Measurements from ENCODE around the gene AHNAK. TPM values are rescaled to one million over a fixed set of nuclear protein-coding genes. Genes with fewer than 3 reads are reported as not detected.
"Not testable (repeated sequence)": the region's sequence is repeated elsewhere in the genome, so short reads cannot be mapped to it uniquely, and the experiment has no call there.

Gene AHNAK
- total RNA-seq, 2 donors from 2014 or later: 692 to 863 TPM

DNA sequence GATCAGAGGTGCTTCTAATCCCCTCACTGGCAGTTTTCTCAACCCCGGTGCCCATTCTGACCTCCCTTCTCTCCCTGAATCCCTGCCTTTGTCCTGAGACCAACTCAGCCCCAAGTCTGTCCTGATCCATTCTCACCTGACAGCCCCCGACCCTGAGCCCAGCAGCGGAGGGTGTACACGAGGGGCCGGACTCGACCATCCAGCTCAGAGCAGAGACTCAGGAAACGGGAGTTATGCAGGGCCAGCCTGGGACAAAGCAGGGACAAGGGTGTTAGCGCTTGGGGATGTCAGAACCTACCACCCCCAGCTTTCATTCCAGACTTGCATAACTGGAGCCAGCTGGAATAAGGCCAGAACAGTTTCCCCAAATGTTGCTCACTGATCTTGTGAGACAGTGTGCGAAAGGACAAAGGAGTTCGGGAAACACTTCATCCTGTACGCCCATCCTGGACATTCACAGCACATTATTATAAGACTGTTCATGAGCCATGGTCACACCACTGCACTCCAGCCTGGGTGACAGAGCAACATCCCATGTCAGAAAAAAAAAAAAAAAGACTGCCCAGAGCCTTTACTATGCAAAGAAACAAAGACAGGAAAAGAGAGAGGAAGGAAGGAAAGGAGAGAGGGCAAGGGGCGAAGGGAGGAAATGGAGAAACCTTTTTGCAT lies 30.6 kb upstream of the AHNAK start:
- DNase-seq (no peak), ATAC-seq (no peak)
- Mint-ChIP-seq H3K27me3 (no peaks in the 10 kb centered on the region), H3K27ac (no peak overlapping the region), H3K4me3 (no peak overlapping the region), H3K4me1 (peaks cover 29% of the 10 kb centered on the region), H3K36me3 (ENCODE audit: low read depth) (peaks cover 11% of the 10 kb centered on the region)
- H3K9me3 ChIP-seq (ENCODE audit: control insufficient read depth, low read length, poor library complexity, severe bottlenecking): no peaks in the 10 kb centered on the region

GRCh38 chr11:62575837-62576236 lies 29.2 kb upstream of the AHNAK start:
- H3K9me3 ChIP-seq (ENCODE audit: control insufficient read depth, low read length, poor library complexity, severe bottlenecking): no peaks in the 10 kb centered on the region
- Mint-ChIP-seq H3K4me1 (peaks cover 41% of the 10 kb centered on the region), H3K27me3 (no peaks in the 10 kb centered on the region), H3K36me3 (ENCODE audit: low read depth) (peaks cover 16% of the 10 kb centered on the region), H3K27ac (no peak overlapping the region), H3K4me3 (peak overlapping the region; percentile 99)
- no peak for DNase-seq
- no peak for ATAC-seq

DNA sequence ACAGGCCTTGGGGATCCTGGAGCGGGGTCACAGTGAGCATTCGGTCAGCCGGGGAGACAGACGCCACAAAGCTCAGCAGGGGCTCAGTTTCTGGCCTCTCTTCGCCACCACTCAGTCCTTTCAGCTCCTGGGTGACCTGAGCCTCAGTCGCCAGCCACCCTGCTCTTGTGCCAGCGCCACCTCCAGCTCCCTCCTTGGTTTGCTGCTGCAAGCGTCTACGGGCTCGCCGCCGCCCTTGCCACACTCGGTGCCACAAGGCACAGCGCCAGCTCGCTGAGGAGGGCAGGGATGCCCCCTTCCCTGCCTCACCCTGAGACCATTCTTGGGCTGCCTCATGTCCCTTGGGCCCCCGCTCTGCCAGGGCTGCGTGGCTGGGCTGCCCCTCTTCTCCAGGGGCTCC lies 28.6 kb upstream of the AHNAK start:
- peaks cover 46% of the 10 kb centered on the region for H3K4me1 Mint-ChIP-seq
- H3K4me3 Mint-ChIP-seq: peak overlapping the region; percentile 99
- ATAC-seq (no peak), DNase-seq (no peak)
- peaks cover 17% of the 10 kb centered on the region for H3K36me3 Mint-ChIP-seq (ENCODE audit: low read depth)
- H3K27ac Mint-ChIP-seq: peak overlapping the region; percentile 100
- H3K9me3 ChIP-seq (ENCODE audit: control insufficient read depth, low read length, poor library complexity, severe bottlenecking): no peaks in the 10 kb centered on the region
- H3K27me3 Mint-ChIP-seq: no peaks in the 10 kb centered on the region

GRCh38 chr11:62574363-62575071 lies 27.9 kb upstream of the AHNAK start:
- H3K27me3 Mint-ChIP-seq: no peaks in the 10 kb centered on the region
- H3K9me3 ChIP-seq (ENCODE audit: control insufficient read depth, low read length, poor library complexity, severe bottlenecking): no peaks in the 10 kb centered on the region
- H3K4me3 Mint-ChIP-seq: peak overlapping the region; percentile 99
- ATAC-seq (peak; percentile 6), DNase-seq (no peak)
- H3K36me3 Mint-ChIP-seq (ENCODE audit: low read depth): peaks cover 18% of the 10 kb centered on the region
- peaks cover 48% of the 10 kb centered on the region for H3K4me1 Mint-ChIP-seq
- peak overlapping the region; percentile 100 for H3K27ac Mint-ChIP-seq

- ATAC-seq: peak; percentile 95
- H3K9me3 ChIP-seq (ENCODE audit: control insufficient read depth, low read length, poor library complexity, severe bottlenecking): no peaks in the 10 kb centered on the region
- DNase-seq: peak; percentile 94 to 97 (median 95)
- peaks cover 48% of the 10 kb centered on the region for H3K4me1 Mint-ChIP-seq
- H3K27ac Mint-ChIP-seq: peak within 1 kb of the TSS; percentile 100
- peaks cover 18% of the 10 kb centered on the region for H3K36me3 Mint-ChIP-seq (ENCODE audit: low read depth)
- no peaks in the 10 kb centered on the region for H3K27me3 Mint-ChIP-seq
- H3K4me3 Mint-ChIP-seq: peak within 1 kb of the TSS; percentile 99
Measured at GRCh38 chr11:62573592-62574362, 27.2 kb upstream of the AHNAK start, which contains the start of gene EEF1G. EEF1G (minus strand) TSS chr11:62573891; CDS start chr11:62573842, 49 bp downstream.

GRCh38 chr11:62573006-62573591 lies 26.5 kb upstream of the AHNAK start:
- peaks cover 19% of the 10 kb centered on the region for H3K36me3 Mint-ChIP-seq (ENCODE audit: low read depth)
- peak overlapping the region; percentile 99 for H3K4me3 Mint-ChIP-seq
- DNase-seq: no peak
- H3K9me3 ChIP-seq (ENCODE audit: control insufficient read depth, low read length, poor library complexity, severe bottlenecking): no peaks in the 10 kb centered on the region
- H3K27ac Mint-ChIP-seq: peak overlapping the region; percentile 100
- peaks cover 48% of the 10 kb centered on the region for H3K4me1 Mint-ChIP-seq
- no peak for ATAC-seq
- H3K27me3 Mint-ChIP-seq: no peaks in the 10 kb centered on the region

GRCh38 chr11:62572431-62572830 lies 25.8 kb upstream of the AHNAK start:
- Mint-ChIP-seq H3K4me3 (peak overlapping the region; percentile 99), H3K36me3 (ENCODE audit: low read depth) (peaks cover 19% of the 10 kb centered on the region), H3K27me3 (no peaks in the 10 kb centered on the region), H3K27ac (peak overlapping the region; percentile 100), H3K4me1 (peaks cover 49% of the 10 kb centered on the region)
- ATAC-seq (no peak), DNase-seq (no peak)
- no peaks in the 10 kb centered on the region for H3K9me3 ChIP-seq (ENCODE audit: control insufficient read depth, low read length, poor library complexity, severe bottlenecking)

DNA sequence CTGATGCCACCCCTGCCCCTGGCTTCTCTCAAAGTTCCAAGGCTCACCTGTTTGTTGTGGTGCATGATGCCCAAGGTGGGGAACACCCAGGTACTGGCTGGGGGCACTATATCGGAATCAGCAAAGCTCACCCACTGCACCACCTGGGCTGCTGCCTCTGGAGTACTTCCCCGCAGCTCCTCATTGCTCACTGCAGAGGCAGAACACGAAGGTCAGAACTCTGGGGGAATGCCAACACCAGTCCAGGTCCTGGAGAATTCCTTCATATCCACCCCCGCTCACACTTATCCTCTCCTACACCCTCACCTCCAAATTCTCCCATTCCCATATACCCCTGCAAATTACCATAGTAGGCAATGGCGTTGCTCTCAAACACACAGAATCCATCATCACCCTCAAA lies 24.9 kb upstream of the AHNAK start:
- Mint-ChIP-seq H3K36me3 (ENCODE audit: low read depth) (peaks cover 21% of the 10 kb centered on the region), H3K4me3 (peak overlapping the region; percentile 99), H3K27ac (peak overlapping the region; percentile 100), H3K4me1 (peaks cover 54% of the 10 kb centered on the region)
- ATAC-seq; H3K9me3 ChIP-seq (ENCODE audit: control insufficient read depth, low read length, poor library complexity, severe bottlenecking); DNase-seq; H3K27me3 Mint-ChIP-seq: not testable (repeated sequence)

- DNase-seq; H3K4me3 Mint-ChIP-seq; H3K27me3 Mint-ChIP-seq; H3K9me3 ChIP-seq (ENCODE audit: control insufficient read depth, low read length, poor library complexity, severe bottlenecking); ATAC-seq: not testable (repeated sequence)
- H3K27ac Mint-ChIP-seq: peak overlapping the region; percentile 100
- peaks cover 24% of the 10 kb centered on the region for H3K36me3 Mint-ChIP-seq (ENCODE audit: low read depth)
- H3K4me1 Mint-ChIP-seq: peaks cover 60% of the 10 kb centered on the region
Measured at GRCh38 chr11:62570903-62571302, 24.3 kb upstream of the AHNAK start.

DNA sequence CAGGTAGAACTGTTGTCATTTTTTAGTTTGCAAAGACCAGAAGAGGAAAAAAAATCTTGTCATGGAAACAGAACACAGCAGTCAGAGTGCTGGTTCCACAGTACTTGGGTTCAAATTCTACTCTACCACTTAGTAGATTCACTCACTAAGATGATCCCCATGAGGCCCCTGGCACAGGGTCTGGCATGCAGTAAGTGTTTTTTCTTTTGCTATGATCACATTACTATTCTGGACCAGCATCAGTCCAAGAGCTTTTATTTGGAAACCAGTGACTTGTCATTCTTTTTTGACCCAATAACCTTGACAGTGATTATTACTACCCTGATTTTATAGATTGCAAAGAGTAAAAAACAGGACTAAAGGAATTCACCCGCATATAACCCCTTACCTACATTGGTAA lies 23.0 kb upstream of the AHNAK start:
- Mint-ChIP-seq H3K27me3 (no peaks in the 10 kb centered on the region), H3K36me3 (ENCODE audit: low read depth) (peaks cover 24% of the 10 kb centered on the region), H3K4me3 (no peak overlapping the region), H3K27ac (no peak overlapping the region), H3K4me1 (peaks cover 58% of the 10 kb centered on the region)
- H3K9me3 ChIP-seq (ENCODE audit: control insufficient read depth, low read length, poor library complexity, severe bottlenecking): no peaks in the 10 kb centered on the region
- DNase-seq (no peak), ATAC-seq (no peak)

- no peaks in the 10 kb centered on the region for H3K27me3 Mint-ChIP-seq
- peaks cover 20% of the 10 kb centered on the region for H3K36me3 Mint-ChIP-seq (ENCODE audit: low read depth)
Measured at GRCh38 chr11:62567018-62567633, 20.5 kb upstream of the AHNAK start.

GRCh38 chr11:62566247-62566646 lies 19.6 kb upstream of the AHNAK start:
- peak overlapping the region; percentile 90 for H3K27ac Mint-ChIP-seq
- DNase-seq: no peak
- no peaks in the 10 kb centered on the region for H3K27me3 Mint-ChIP-seq
- ATAC-seq: no peak
- H3K9me3 ChIP-seq (ENCODE audit: control insufficient read depth, low read length, poor library complexity, severe bottlenecking): no peaks in the 10 kb centered on the region
- peaks cover 35% of the 10 kb centered on the region for H3K4me1 Mint-ChIP-seq
- no peak overlapping the region for H3K4me3 Mint-ChIP-seq
- H3K36me3 Mint-ChIP-seq (ENCODE audit: low read depth): peaks cover 18% of the 10 kb centered on the region

More at GRCh38 chr11:62567018-62567633, 20.5 kb upstream of the AHNAK start:
- ATAC-seq (peak; percentile 62), DNase-seq (no peak)
- peak overlapping the region; percentile 55 for H3K4me3 Mint-ChIP-seq
- H3K27ac Mint-ChIP-seq: peak overlapping the region; percentile 90
- H3K9me3 ChIP-seq (ENCODE audit: control insufficient read depth, low read length, poor library complexity, severe bottlenecking): no peaks in the 10 kb centered on the region
- peaks cover 40% of the 10 kb centered on the region for H3K4me1 Mint-ChIP-seq

Data from T-helper 17 cell (primary cell).